Liver (tissue), 9 donors: ENCODE measurements around the gene ADCYAP1. TPM values are rescaled to one million over a fixed set of nuclear protein-coding genes. Genes with fewer than 3 reads are reported as not detected.

ENCODE experiments used
- DNase-seq: peaks from one replicate; pipeline ENCODE4 v3.0.0-alpha.2; 2017; ENCODE audit warnings: low spot score
- H3K27ac ChIP-seq, 2 donors: one replicate each; pipeline ENCODE4 v1.7.0; 2013; ENCODE audit warnings: inconsistent platforms in 2 of 2, low read length in 2 of 2, control low read depth in 1 of 2, low read depth in 1 of 2, mild to moderate bottlenecking in 1 of 2
- H3K27me3 ChIP-seq, 4 donors: one replicate each; pipeline versions ENCODE4 v1.6.1 to v1.7.0; 2013; ENCODE audit warnings: low read length in 3 of 4, inconsistent platforms in 1 of 4, mild to moderate bottlenecking in 1 of 4, moderate library complexity in 1 of 4; ENCODE audit not compliant: control insufficient read depth in 4 of 4, insufficient read depth in 4 of 4
- H3K36me3 ChIP-seq, 4 donors: one replicate each; pipeline versions ENCODE4 v1.6.1 to v1.7.0; 2013; ENCODE audit warnings: low read length in 3 of 4, mild to moderate bottlenecking in 3 of 4, low read depth in 1 of 4, moderate library complexity in 1 of 4; ENCODE audit not compliant: control insufficient read depth in 4 of 4, insufficient read depth in 3 of 4
- H3K4me1 ChIP-seq, 4 donors: one replicate each; pipeline versions ENCODE4 v1.6.1 to v1.7.0; 2013; ENCODE audit warnings: low read length in 3 of 4, mild to moderate bottlenecking in 3 of 4, moderate library complexity in 1 of 4; ENCODE audit not compliant: control insufficient read depth in 4 of 4, insufficient read depth in 4 of 4
- H3K4me3 ChIP-seq, 3 donors: one replicate each; pipeline versions ENCODE4 v1.6.1 to v1.7.0; 2013; ENCODE audit warnings: low read length in 3 of 3, control low read depth in 1 of 3, low read depth in 1 of 3, mild to moderate bottlenecking in 1 of 3
- H3K9ac ChIP-seq, 2 donors: one replicate each; pipeline ENCODE4 v1.7.0; 2013; ENCODE audit warnings: low read length in 2 of 2, mild to moderate bottlenecking in 2 of 2, moderate library complexity in 2 of 2, control low read depth in 1 of 2, low read depth in 1 of 2
- H3K9me3 ChIP-seq, 4 donors: one replicate each; pipeline versions ENCODE4 v1.6.1 to v1.7.0; 2013; ENCODE audit warnings: low read length in 3 of 4; ENCODE audit not compliant: control insufficient read depth in 4 of 4
- EGR1 ChIP-seq, 2 donors: IDR thresholded peaks; 2 replicates each; pipeline ENCODE4 v1.6.1; 2016 to 2018; ENCODE audit warnings: antibody characterized with exemption in 2 of 2, low read depth in 2 of 2
- FOXA1 ChIP-seq: IDR thresholded peaks from 2 replicates; pipeline ENCODE4 v1.6.1; 2016; ENCODE audit warnings: antibody characterized with exemption
- FOXA2 ChIP-seq: IDR thresholded peaks from 2 replicates; pipeline ENCODE4 v1.6.1; 2016; ENCODE audit warnings: antibody characterized with exemption
- GABPA ChIP-seq, 2 donors: IDR thresholded peaks in 1 of 2; conservative IDR thresholded peaks in 1 of 2; 2 replicates each; pipeline ENCODE4 v1.6.1; 2016; ENCODE audit warnings: antibody characterized with exemption in 2 of 2, mild to moderate bottlenecking in 1 of 2, moderate library complexity in 1 of 2
- HNF4G ChIP-seq: IDR thresholded peaks from 2 replicates; pipeline ENCODE4 v1.6.1; 2016; ENCODE audit warnings: antibody characterized with exemption
- JUND ChIP-seq, 2 donors: IDR thresholded peaks; 2 replicates each; pipeline ENCODE4 v1.6.1; 2016; ENCODE audit warnings: antibody characterized with exemption in 2 of 2
- NR2F2 ChIP-seq: IDR thresholded peaks from 2 replicates; pipeline ENCODE4 v1.6.1; 2016; ENCODE audit warnings: antibody characterized with exemption
- RAD21 ChIP-seq, 2 donors: IDR thresholded peaks; 2 replicates each; pipeline ENCODE4 v1.6.1; 2016; ENCODE audit warnings: antibody characterized with exemption in 2 of 2, mild to moderate bottlenecking in 2 of 2
- RXRA ChIP-seq, 2 donors: IDR thresholded peaks; 2 replicates each; pipeline ENCODE4 v1.6.1; 2017 to 2018; ENCODE audit warnings: antibody characterized with exemption in 2 of 2, mild to moderate bottlenecking in 1 of 2
- SP1 ChIP-seq: IDR thresholded peaks from 2 replicates; pipeline ENCODE4 v1.6.1; 2018; ENCODE audit warnings: antibody characterized with exemption, mild to moderate bottlenecking
- TAF1 ChIP-seq: conservative IDR thresholded peaks from 2 replicates; pipeline ENCODE4 v1.6.1; 2016; ENCODE audit warnings: antibody characterized with exemption, mild to moderate bottlenecking
- YY1 ChIP-seq: IDR thresholded peaks from 2 replicates; pipeline ENCODE4 v1.6.1; 2016; ENCODE audit warnings: antibody characterized with exemption, mild to moderate bottlenecking
- WGBS: extraction: QIAGEN DNeasy Blood & Tissue Kit; methylation state at CpG from one replicate; pipeline ENCODE4 v1.1.7; 2013; 5-methylcytosine and 5-hydroxymethylcytosine counted together
- polyA plus RNA-seq, 2 donors: library from polyadenylated mRNA; stranded (reverse) in 1 of 2; unstranded in 1 of 2; fragments of 200-250 nt in 1 of 2; fragments of >200 nt in 1 of 2; fragmentation: Nextera tagmentation in 1 of 2; extraction: Ambion mirVana in 1 of 2; gene quantifications; one replicate each; pipeline versions ENCODE4 v1.2.1 to v1.2.3, GENCODE V29; 2013 to 2015
- total RNA-seq, 2 donors: library from RNA; depleted of rRNA; stranded (reverse); fragments of >200 nt; gene quantifications; one replicate each; pipeline ENCODE4 v1.2.3, GENCODE V29; 2014
- TF ChIP-seq, protein P1 (sequence below): IDR thresholded peaks from 2 replicates; pipeline ENCODE4 v1.6.1; 2016; ENCODE audit warnings: antibody characterized with exemption
- TF ChIP-seq, protein P2 (sequence below): IDR thresholded peaks from 2 replicates; pipeline ENCODE4 v1.6.1; 2016; ENCODE audit warnings: antibody characterized with exemption
- TF ChIP-seq, protein P3 (sequence below): IDR thresholded peaks from 2 replicates; pipeline ENCODE4 v1.6.1; 2016; ENCODE audit warnings: antibody characterized with exemption, mild to moderate bottlenecking
- TF ChIP-seq, protein P4 (sequence below): IDR thresholded peaks from 2 replicates; pipeline ENCODE4 v1.6.1; 2016; ENCODE audit warnings: antibody characterized with exemption
- donor health status: healthy.
- donor health status: healthy.
- donor health status: healthy.
- donor health status: healthy.
- donor health status: healthy.

The ADCYAP1 gene
- total and polyA plus RNA-seq, 4 donors, result 0.02 to 0.08 TPM; not detected in 2

DNA sequence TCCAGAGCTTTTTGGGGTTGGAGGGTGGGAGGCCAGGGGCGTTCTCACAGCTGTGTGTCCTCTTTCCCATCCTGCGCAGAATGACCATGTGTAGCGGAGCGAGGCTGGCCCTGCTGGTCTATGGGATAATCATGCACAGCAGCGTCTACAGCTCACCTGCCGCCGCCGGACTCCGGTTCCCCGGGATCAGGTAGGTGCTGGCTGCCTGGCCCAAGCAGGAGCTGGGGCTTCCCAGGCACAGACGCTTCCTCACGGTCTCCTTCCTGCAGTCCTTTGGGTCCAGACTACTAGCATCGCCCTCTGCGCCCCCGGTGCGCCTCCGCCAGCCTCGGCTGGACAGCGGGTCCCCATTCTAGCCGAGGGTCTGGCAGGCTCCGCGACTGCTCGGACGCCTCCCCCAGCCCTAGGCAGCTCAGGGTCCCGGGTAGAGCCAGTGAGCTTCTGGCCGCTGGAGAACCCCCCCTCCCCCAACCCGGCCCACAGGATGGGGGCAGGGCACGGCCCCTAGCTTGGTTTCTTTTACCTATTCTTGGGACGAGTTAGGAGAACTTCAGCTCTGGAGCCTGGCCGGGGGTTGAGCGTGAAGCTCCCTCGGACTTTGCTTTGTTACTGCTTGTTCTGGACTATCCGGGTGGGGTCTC is 756 bp downstream of the ADCYAP1 start:
- Histone ChIP-seq H3K27me3 (peaks cover 0 to 23% (median 18%) of the 10 kb centered on the region in 4 donors), H3K27ac (no peak overlapping the region), H3K4me3 (no peak overlapping the region), H3K36me3 (no peaks in the 10 kb centered on the region), H3K4me1 (peaks cover 16 to 32% (median 26%) of the 10 kb centered on the region in 4 donors), H3K9me3 (peaks cover 0 to 11% (median 0%) of the 10 kb centered on the region in 4 donors), H3K9ac (no peak overlapping the region)
- no peak for DNase-seq
- WGBS, result 6% methylated on average over 33 of the region's 33 CpGs
- TF ChIP-seq YY1, result no peak
- TF ChIP-seq RXRA (IDR thresholded peaks at IDR 0.05), result no peak
- TF ChIP-seq FOXA2, result no peak
- TF ChIP-seq GABPA (IDR thresholded peaks at IDR 0.05 in 1 of 2, conservative IDR thresholded peaks at IDR 0.05 in 1 of 2), result no peak
- TF ChIP-seq TAF1, result no peak
- TF ChIP-seq, protein P1, sequence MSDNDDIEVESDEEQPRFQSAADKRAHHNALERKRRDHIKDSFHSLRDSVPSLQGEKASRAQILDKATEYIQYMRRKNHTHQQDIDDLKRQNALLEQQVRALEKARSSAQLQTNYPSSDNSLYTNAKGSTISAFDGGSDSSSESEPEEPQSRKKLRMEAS, result no peak
- no peak for TF ChIP-seq FOXA1
- TF ChIP-seq, protein P2, sequence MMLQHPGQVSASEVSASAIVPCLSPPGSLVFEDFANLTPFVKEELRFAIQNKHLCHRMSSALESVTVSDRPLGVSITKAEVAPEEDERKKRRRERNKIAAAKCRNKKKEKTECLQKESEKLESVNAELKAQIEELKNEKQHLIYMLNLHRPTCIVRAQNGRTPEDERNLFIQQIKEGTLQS, result no peak
- no peak for TF ChIP-seq NR2F2
- TF ChIP-seq SP1, result no peak
- no peak for TF ChIP-seq JUND (IDR thresholded peaks at IDR 0.05)
- no peak for TF ChIP-seq HNF4G
- TF ChIP-seq, protein P3, sequence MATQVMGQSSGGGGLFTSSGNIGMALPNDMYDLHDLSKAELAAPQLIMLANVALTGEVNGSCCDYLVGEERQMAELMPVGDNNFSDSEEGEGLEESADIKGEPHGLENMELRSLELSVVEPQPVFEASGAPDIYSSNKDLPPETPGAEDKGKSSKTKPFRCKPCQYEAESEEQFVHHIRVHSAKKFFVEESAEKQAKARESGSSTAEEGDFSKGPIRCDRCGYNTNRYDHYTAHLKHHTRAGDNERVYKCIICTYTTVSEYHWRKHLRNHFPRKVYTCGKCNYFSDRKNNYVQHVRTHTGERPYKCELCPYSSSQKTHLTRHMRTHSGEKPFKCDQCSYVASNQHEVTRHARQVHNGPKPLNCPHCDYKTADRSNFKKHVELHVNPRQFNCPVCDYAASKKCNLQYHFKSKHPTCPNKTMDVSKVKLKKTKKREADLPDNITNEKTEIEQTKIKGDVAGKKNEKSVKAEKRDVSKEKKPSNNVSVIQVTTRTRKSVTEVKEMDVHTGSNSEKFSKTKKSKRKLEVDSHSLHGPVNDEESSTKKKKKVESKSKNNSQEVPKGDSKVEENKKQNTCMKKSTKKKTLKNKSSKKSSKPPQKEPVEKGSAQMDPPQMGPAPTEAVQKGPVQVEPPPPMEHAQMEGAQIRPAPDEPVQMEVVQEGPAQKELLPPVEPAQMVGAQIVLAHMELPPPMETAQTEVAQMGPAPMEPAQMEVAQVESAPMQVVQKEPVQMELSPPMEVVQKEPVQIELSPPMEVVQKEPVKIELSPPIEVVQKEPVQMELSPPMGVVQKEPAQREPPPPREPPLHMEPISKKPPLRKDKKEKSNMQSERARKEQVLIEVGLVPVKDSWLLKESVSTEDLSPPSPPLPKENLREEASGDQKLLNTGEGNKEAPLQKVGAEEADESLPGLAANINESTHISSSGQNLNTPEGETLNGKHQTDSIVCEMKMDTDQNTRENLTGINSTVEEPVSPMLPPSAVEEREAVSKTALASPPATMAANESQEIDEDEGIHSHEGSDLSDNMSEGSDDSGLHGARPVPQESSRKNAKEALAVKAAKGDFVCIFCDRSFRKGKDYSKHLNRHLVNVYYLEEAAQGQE, result no peak
- TF ChIP-seq RAD21 (IDR thresholded peaks at IDR 0.05), result no peak

DNA sequence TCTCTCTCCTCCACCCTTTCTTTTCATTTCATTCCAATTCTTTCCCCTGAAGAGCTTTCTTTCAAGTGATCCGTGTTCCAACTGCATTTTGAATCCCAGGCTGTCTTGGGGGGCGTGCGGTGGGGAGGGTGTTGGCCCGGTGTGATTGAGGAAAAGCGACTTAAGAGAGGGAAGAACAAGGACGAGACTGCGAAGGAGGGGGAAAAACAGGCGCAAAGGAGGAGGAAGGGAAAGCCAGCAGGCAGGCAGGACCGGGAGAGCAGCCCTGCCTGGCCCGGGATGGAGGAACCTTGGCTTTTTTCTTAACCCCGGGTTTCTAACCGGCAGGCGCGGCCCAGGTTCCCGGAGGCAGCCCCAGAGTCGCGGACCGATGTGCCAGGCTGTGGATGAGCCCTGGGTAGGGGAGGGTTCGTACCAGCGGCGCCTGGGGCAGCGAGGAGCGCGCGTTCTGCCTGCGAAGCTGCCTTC is 1.3 kb downstream of the ADCYAP1 start:
- Histone ChIP-seq H3K9ac (no peak overlapping the region), H3K27me3 (peaks cover 0 to 24% (median 18%) of the 10 kb centered on the region in 4 donors), H3K4me1 (peaks cover 16 to 32% (median 26%) of the 10 kb centered on the region in 4 donors), H3K9me3 (peaks cover 0 to 11% (median 0%) of the 10 kb centered on the region in 4 donors), H3K27ac (no peak overlapping the region), H3K36me3 (no peaks in the 10 kb centered on the region), H3K4me3 (no peak overlapping the region)
- 5% methylated on average over 26 of the region's 26 CpGs for WGBS
- no peak for TF ChIP-seq NR2F2
- TF ChIP-seq FOXA1, result no peak
- TF ChIP-seq JUND (IDR thresholded peaks at IDR 0.05), result no peak
- TF ChIP-seq, protein P4, sequence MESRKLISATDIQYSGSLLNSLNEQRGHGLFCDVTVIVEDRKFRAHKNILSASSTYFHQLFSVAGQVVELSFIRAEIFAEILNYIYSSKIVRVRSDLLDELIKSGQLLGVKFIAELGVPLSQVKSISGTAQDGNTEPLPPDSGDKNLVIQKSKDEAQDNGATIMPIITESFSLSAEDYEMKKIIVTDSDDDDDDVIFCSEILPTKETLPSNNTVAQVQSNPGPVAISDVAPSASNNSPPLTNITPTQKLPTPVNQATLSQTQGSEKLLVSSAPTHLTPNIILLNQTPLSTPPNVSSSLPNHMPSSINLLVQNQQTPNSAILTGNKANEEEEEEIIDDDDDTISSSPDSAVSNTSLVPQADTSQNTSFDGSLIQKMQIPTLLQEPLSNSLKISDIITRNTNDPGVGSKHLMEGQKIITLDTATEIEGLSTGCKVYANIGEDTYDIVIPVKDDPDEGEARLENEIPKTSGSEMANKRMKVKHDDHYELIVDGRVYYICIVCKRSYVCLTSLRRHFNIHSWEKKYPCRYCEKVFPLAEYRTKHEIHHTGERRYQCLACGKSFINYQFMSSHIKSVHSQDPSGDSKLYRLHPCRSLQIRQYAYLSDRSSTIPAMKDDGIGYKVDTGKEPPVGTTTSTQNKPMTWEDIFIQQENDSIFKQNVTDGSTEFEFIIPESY, result no peak
- TF ChIP-seq RXRA (IDR thresholded peaks at IDR 0.05), result no peak
- TF ChIP-seq GABPA (IDR thresholded peaks at IDR 0.05 in 1 of 2, conservative IDR thresholded peaks at IDR 0.05 in 1 of 2), result no peak
- no peak for TF ChIP-seq FOXA2
- TF ChIP-seq YY1, result no peak
- TF ChIP-seq TAF1, result no peak
- no peak for TF ChIP-seq EGR1 (IDR thresholded peaks at IDR 0.05; ENCODE audit: low read depth in 2 of 2)
- TF ChIP-seq SP1, result no peak
- no peak for TF ChIP-seq RAD21 (IDR thresholded peaks at IDR 0.05)
- no peak for TF ChIP-seq HNF4G
- DNase-seq, result no peak
